Mesendoderm (in vitro differentiated cells): ENCODE measurements around the gene KCNAB1.
"Not testable (repeated sequence)": the region's sequence is repeated elsewhere in the genome, so short reads cannot be mapped to it uniquely, and the experiment has no call there.

Experiments
- DNase-seq: peaks from one replicate; pipeline ENCODE4 v3.0.0; 2013
- H2AK5ac ChIP-seq: 2 replicates; pipeline ENCODE4 v1.6.1; 2013; ENCODE audit warnings: low read length, inconsistent platforms
- H2BK120ac ChIP-seq: 2 replicates; pipeline ENCODE4 v1.6.1; 2013; ENCODE audit warnings: low read depth, mild to moderate bottlenecking, low read length, moderate library complexity, mixed read lengths
- H2BK15ac ChIP-seq: replicated peaks from 2 replicates; pipeline ENCODE4 v1.6.1; 2013; ENCODE audit warnings: low read depth, mild to moderate bottlenecking, moderate library complexity
- H2BK5ac ChIP-seq: 2 replicates; pipeline ENCODE4 v1.6.1; 2013; ENCODE audit warnings: low read length, inconsistent platforms
- H3K18ac ChIP-seq: 2 replicates; pipeline ENCODE4 v1.6.1; 2013; ENCODE audit warnings: mild to moderate bottlenecking, low read length, mixed read lengths
- H3K23ac ChIP-seq: one replicate; pipeline ENCODE4 v1.6.1; 2013; ENCODE audit warnings: low read length
- H3K27ac ChIP-seq: 2 replicates; pipeline ENCODE4 v1.5.1; 2013; ENCODE audit warnings: low read depth, mild to moderate bottlenecking, inconsistent platforms, low read length, moderate library complexity
- H3K27me3 ChIP-seq: 2 replicates; pipeline ENCODE4 v1.6.1; 2013; ENCODE audit warnings: low read length, control low read depth, mild to moderate bottlenecking, inconsistent platforms; ENCODE audit not compliant: insufficient read depth, poor library complexity
- H3K36me3 ChIP-seq: 2 replicates; pipeline ENCODE4 v1.6.1; 2013; ENCODE audit warnings: low read length, inconsistent platforms; ENCODE audit not compliant: control insufficient read depth, insufficient read depth
- H3K4ac ChIP-seq: one replicate; pipeline ENCODE4 v1.6.1; 2013; ENCODE audit warnings: low read depth, mild to moderate bottlenecking, low read length, moderate library complexity
- H3K4me1 ChIP-seq: 2 replicates; pipeline ENCODE4 v1.6.1; 2013; ENCODE audit warnings: low read depth, low read length, inconsistent platforms; ENCODE audit not compliant: control insufficient read depth
- H3K4me2 ChIP-seq: 2 replicates; pipeline ENCODE4 v1.6.1; 2013; ENCODE audit warnings: low read length
- H3K4me3 ChIP-seq: 2 replicates; pipeline ENCODE4 v1.5.1; 2013; ENCODE audit warnings: mild to moderate bottlenecking, low read length
- H3K56ac ChIP-seq: one replicate; pipeline ENCODE4 v1.6.1; 2013; ENCODE audit warnings: low read length
- H3K79me1 ChIP-seq: 2 replicates; pipeline ENCODE4 v1.6.1; 2013; ENCODE audit warnings: low read length, inconsistent platforms
- H3K79me2 ChIP-seq: 2 replicates; pipeline ENCODE4 v1.6.1; 2013; ENCODE audit warnings: mild to moderate bottlenecking, low read length; ENCODE audit not compliant: control insufficient read depth, insufficient read depth
- H3K9ac ChIP-seq: 2 replicates; pipeline ENCODE4 v1.6.1; 2013; ENCODE audit warnings: low read length, inconsistent platforms
- H4K5ac ChIP-seq: one replicate; pipeline ENCODE4 v1.6.1; 2013; ENCODE audit warnings: low read length
- H4K8ac ChIP-seq: one replicate; pipeline ENCODE4 v1.6.1; 2013; ENCODE audit warnings: low read depth, mild to moderate bottlenecking, control low read depth, low read length, moderate library complexity
- WGBS: extraction: QIAGEN DNeasy Blood & Tissue Kit; methylation state at CpG from one replicate; pipeline ENCODE4 v1.1.7; 2013; ENCODE audit warnings: low lambda C conversion rate, missing lambda C conversion rate; ENCODE audit not compliant: insufficient coverage; ENCODE audit errors: extremely low coverage; 5-methylcytosine and 5-hydroxymethylcytosine counted together

Gene KCNAB1

GRCh38 chr3:156563900-156564682 is 443.7 kb downstream of the KCNAB1 start:
- Histone ChIP-seq H3K23ac (no peak overlapping the region), H3K4me1 (no peaks in the 10 kb centered on the region), H3K79me2 (no peaks in the 10 kb centered on the region), H3K4ac (no peak overlapping the region), H3K56ac (no peak overlapping the region), H3K36me3 (no peaks in the 10 kb centered on the region), H3K4me2 (no peak overlapping the region), H3K27ac (no peak overlapping the region), H2AK5ac (no peak overlapping the region), H3K9ac (no peak overlapping the region), H2BK120ac (no peak overlapping the region), H3K79me1 (no peaks in the 10 kb centered on the region), H4K5ac (no peak overlapping the region), H4K8ac (no peak overlapping the region), H2BK5ac (no peak overlapping the region), H3K4me3 (no peak overlapping the region), H3K27me3 (no peaks in the 10 kb centered on the region), H2BK15ac (no peak overlapping the region), H3K18ac (no peak overlapping the region)
- WGBS, result no CpG with 5 or more reads among the region's 1 CpG
- DNase-seq, result no peak

- not testable (repeated sequence) for H2BK5ac ChIP-seq, H3K27ac ChIP-seq, H3K4me2 ChIP-seq, H2BK120ac ChIP-seq, H3K56ac ChIP-seq, H4K5ac ChIP-seq, H3K4me1 ChIP-seq, H3K23ac ChIP-seq, H3K36me3 ChIP-seq, H3K4me3 ChIP-seq, H3K18ac ChIP-seq, H3K4ac ChIP-seq, H3K9ac ChIP-seq, H2AK5ac ChIP-seq, H2BK15ac ChIP-seq, H4K8ac ChIP-seq, H3K79me2 ChIP-seq, H3K27me3 ChIP-seq, H3K79me1 ChIP-seq, DNase-seq
- WGBS, result no CpG with 5 or more reads among the region's 8 CpGs
Observed at GRCh38 chr3:156569016-156569415, 448.6 kb downstream of the KCNAB1 start.

- H3K79me1 ChIP-seq, DNase-seq, H3K79me2 ChIP-seq, H3K27ac ChIP-seq, H3K4me2 ChIP-seq, H2AK5ac ChIP-seq, H3K4me1 ChIP-seq, H4K5ac ChIP-seq, H3K4me3 ChIP-seq, H3K27me3 ChIP-seq, H2BK120ac ChIP-seq, H3K56ac ChIP-seq, H2BK15ac ChIP-seq, H3K18ac ChIP-seq, H4K8ac ChIP-seq, H3K9ac ChIP-seq, H3K4ac ChIP-seq, H3K36me3 ChIP-seq, H2BK5ac ChIP-seq, H3K23ac ChIP-seq: not testable (repeated sequence)
- WGBS, result no CpG with 5 or more reads among the region's 4 CpGs
Observed at GRCh38 chr3:156569881-156570280, 449.5 kb downstream of the KCNAB1 start.

- no peak overlapping the region for H3K27ac ChIP-seq
- no peaks in the 10 kb centered on the region for H3K4me1 ChIP-seq
- no peaks in the 10 kb centered on the region for H3K27me3 ChIP-seq
- H4K5ac ChIP-seq, result no peak overlapping the region
- no peak for DNase-seq
- no peak overlapping the region for H2AK5ac ChIP-seq
- H2BK15ac ChIP-seq, result no peak overlapping the region
- no peak overlapping the region for H3K4me3 ChIP-seq
- H3K79me1 ChIP-seq, result no peaks in the 10 kb centered on the region
- H2BK5ac ChIP-seq, result no peak overlapping the region
- H3K9ac ChIP-seq, result no peak overlapping the region
- H3K56ac ChIP-seq, result no peak overlapping the region
- H4K8ac ChIP-seq, result no peak overlapping the region
- no peaks in the 10 kb centered on the region for H3K79me2 ChIP-seq
- no peaks in the 10 kb centered on the region for H3K36me3 ChIP-seq
- no peak overlapping the region for H3K4ac ChIP-seq
- H2BK120ac ChIP-seq, result no peak overlapping the region
- no peak overlapping the region for H3K18ac ChIP-seq
- no peak overlapping the region for H3K23ac ChIP-seq
- H3K4me2 ChIP-seq, result no peak overlapping the region
- no CpG with 5 or more reads among the region's 3 CpGs for WGBS
Observed at GRCh38 chr3:156575641-156576040, 455.3 kb downstream of the KCNAB1 start.

- Histone ChIP-seq H3K79me1 (no peaks in the 10 kb centered on the region), H4K8ac (no peak overlapping the region), H4K5ac (no peak overlapping the region), H3K27ac (no peak overlapping the region), H3K4me2 (no peak overlapping the region), H2BK120ac (no peak overlapping the region), H3K27me3 (no peaks in the 10 kb centered on the region), H2BK15ac (no peak overlapping the region), H3K9ac (no peak overlapping the region), H3K79me2 (no peaks in the 10 kb centered on the region), H3K23ac (no peak overlapping the region), H3K36me3 (no peaks in the 10 kb centered on the region), H3K4ac (no peak overlapping the region), H3K4me3 (no peak overlapping the region), H2BK5ac (no peak overlapping the region), H2AK5ac (no peak overlapping the region), H3K18ac (no peak overlapping the region), H3K4me1 (no peaks in the 10 kb centered on the region), H3K56ac (no peak overlapping the region)
- WGBS, result no CpG with 5 or more reads among the region's 2 CpGs
- DNase-seq, result no peak
Observed at GRCh38 chr3:156576051-156576450, 455.7 kb downstream of the KCNAB1 start.
